IMR-90 (cell line): ENCODE results near the gene PLCXD1. TPM values are rescaled to one million over a fixed set of nuclear protein-coding genes. Genes with fewer than 3 reads are reported as not detected.

Experiments
- polyA plus RNA-seq, 3 experiments: library from polyadenylated mRNA; depleted of rRNA; stranded (reverse); fragments of >200 nt; gene quantifications; 2 replicates each; pipeline ENCODE4 v1.2.3, GENCODE V29; 2012; ENCODE audit warnings: low replicate concordance in 1 of 3
- total RNA-seq: library from RNA; depleted of rRNA; stranded (reverse); fragments of >200 nt; gene quantifications from 2 replicates; pipeline ENCODE4 v1.2.3, GENCODE V29; 2012
- TF ChIP-seq, protein P1 (sequence below): fragments of 150-350 bp; IDR thresholded peaks from 2 replicates; pipeline ENCODE4 v1.6.1; 2016; ENCODE audit warnings: low read depth, mild to moderate bottlenecking, low read length, moderate library complexity, borderline replicate concordance

Gene PLCXD1
- total and polyA plus RNA-seq, 2 of the 4 experiments (the other 2 are of a cell fraction), result 16.7 to 17.7 TPM

DNA sequence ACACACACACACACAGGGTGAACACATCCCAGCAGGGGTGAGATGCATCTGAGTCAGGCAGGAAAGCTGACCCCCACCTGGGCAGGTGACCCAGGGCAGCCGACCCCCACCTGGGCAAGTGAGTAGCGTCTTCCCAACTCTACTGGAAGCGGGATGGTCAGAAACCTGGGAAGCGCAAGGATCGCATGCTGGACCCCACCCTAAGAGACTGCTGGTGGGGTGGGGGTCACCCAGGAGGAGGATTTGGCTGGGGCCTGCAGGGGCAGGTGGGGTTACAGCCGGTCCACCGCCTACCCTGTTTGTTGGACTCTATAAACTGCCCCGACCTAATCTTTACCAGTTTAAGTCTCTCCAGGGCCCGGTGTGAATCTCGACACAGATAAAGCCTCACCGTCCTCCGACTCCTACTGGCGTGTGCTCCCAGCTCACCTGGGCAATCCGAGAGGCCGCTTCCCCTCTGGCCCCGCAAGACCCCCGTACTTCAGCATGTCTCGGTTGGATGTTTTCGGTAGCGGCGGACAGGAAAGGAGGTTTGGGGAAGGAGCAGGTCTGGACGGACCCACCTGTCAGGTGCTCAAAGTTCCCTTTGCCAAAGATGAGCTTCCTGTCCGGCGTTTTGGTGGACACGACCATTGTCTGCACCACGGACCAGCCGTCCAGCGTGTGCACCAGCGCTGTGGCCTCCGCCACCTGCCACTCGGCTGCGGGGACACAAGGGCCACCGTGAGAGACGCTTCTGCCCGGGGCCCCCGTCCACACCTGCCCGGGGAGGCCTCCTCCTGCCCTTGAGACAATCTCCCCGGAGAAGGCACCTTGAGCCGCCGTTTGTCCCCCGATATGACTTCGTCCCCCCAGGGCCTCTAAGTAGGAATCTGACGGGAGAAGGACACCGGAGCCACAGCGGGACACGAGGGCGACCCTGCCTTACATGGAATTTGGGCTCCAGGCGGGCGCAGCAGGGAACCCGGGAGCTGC is 35.5 kb downstream of the PLCXD1 start (continued):
- TF ChIP-seq, protein P1, sequence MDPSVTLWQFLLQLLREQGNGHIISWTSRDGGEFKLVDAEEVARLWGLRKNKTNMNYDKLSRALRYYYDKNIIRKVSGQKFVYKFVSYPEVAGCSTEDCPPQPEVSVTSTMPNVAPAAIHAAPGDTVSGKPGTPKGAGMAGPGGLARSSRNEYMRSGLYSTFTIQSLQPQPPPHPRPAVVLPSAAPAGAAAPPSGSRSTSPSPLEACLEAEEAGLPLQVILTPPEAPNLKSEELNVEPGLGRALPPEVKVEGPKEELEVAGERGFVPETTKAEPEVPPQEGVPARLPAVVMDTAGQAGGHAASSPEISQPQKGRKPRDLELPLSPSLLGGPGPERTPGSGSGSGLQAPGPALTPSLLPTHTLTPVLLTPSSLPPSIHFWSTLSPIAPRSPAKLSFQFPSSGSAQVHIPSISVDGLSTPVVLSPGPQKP, result no peak
